Tibial nerve (tissue), 4 donors: Measurements from ENCODE around the gene ARHGEF26.

Source experiments
- EP300 ChIP-seq, 2 donors: sonication (generic); formaldehyde crosslinking; IDR thresholded peaks; one replicate each; pipeline ENCODE4 v1.6.1; 2017; ENCODE audit warnings: antibody characterized with exemption in 2 of 2, mild to moderate bottlenecking in 1 of 2
- TF ChIP-seq, protein P1 (sequence below), 5 experiments: fragments of 200-600 bp in 3 of 5; fragments of 450-650 bp in 2 of 5; sonication (generic) in 3 of 5; IDR thresholded peaks; one replicate each; pipeline ENCODE4 v1.5.1; 2016 to 2019; ENCODE audit warnings: antibody characterized with exemption in 5 of 5, mild to moderate bottlenecking in 3 of 5, moderate library complexity in 2 of 5

GRCh38 chr3:154188437-154188836, 67.2 kb downstream of the ARHGEF26 start:
- TF ChIP-seq, protein P1, sequence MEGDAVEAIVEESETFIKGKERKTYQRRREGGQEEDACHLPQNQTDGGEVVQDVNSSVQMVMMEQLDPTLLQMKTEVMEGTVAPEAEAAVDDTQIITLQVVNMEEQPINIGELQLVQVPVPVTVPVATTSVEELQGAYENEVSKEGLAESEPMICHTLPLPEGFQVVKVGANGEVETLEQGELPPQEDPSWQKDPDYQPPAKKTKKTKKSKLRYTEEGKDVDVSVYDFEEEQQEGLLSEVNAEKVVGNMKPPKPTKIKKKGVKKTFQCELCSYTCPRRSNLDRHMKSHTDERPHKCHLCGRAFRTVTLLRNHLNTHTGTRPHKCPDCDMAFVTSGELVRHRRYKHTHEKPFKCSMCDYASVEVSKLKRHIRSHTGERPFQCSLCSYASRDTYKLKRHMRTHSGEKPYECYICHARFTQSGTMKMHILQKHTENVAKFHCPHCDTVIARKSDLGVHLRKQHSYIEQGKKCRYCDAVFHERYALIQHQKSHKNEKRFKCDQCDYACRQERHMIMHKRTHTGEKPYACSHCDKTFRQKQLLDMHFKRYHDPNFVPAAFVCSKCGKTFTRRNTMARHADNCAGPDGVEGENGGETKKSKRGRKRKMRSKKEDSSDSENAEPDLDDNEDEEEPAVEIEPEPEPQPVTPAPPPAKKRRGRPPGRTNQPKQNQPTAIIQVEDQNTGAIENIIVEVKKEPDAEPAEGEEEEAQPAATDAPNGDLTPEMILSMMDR (IDR thresholded peaks at IDR 0.05) = no peak
- no peak for TF ChIP-seq EP300 (IDR thresholded peaks at IDR 0.05)
